NCI-H748 (cell line): Measurements from ENCODE around the gene CLEC19A.
A peak's percentile ranks its signal among the peaks of the same experiment; 100 is the strongest.

ENCODE experiments used
- DNase-seq: peaks from one replicate; lab custom pipeline; 2025; ENCODE audit not compliant: unreplicated experiment; lab: John Stamatoyannopoulos, UW

CLEC19A gene

GRCh38 chr16:19285431-19285830 is at the start of gene CLEC19A:
Gene CLEC19A, plus strand, starts transcription at chr16:19285731. Its CDS starts 121 bp downstream, at chr16:19285852.
- DNase-seq = no peak

DNA sequence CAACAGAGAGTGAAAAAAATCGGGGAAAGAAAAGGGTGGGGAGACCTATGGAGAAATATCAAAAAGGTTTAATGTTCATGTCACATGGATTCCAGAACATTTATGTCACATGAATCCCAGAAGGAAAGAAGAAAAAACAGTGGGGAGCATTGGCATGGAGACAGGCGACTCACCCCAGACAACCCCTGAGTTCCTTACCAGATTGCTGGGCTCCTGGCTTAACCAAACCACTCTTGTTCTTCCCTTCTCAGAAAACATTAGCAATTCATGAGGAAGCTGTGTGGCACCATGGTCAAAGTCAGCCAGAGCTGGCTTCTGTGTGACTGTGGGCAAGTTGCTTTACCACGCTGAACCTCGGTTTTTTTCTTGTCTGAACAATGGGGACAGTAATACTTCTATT is 49.6 kb upstream of the CLEC19A start:
- no peak for DNase-seq

GRCh38 chr16:19236561-19237209 is 48.8 kb upstream of the CLEC19A start:
- no peak for DNase-seq

GRCh38 chr16:19238406-19238805 is 47.1 kb upstream of the CLEC19A start:
- DNase-seq = no peak

- DNase-seq = no peak
Observed at GRCh38 chr16:19239511-19240155, 45.9 kb upstream of the CLEC19A start.

DNA sequence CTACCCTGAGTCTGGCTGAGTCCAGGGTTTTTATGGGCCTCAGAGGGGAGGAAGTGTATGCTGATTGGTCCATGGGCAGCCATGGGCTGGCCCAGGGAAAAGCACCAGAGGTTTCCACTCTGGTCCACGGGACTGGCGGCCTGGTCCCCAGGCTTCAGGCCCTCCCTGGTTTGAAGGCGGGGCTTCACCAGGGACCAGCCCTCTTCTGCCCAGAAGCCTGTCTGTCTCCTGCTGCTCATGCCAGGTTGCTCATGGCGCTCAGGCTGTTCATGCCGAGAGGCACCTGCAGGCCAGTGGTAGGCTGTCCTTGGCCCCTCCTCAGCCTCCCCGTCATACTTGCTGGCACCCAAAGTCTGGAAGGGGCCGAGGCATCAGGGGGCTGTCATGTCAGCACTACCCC is 45.0 kb upstream of the CLEC19A start:
- no peak for DNase-seq

- no peak for DNase-seq
Observed at GRCh38 chr16:19241512-19241911, 44.0 kb upstream of the CLEC19A start.

- no peak for DNase-seq
Observed at GRCh38 chr16:19242186-19242585, 43.3 kb upstream of the CLEC19A start.

- peak; percentile 22 for DNase-seq
Observed at GRCh38 chr16:19242987-19243575, 42.5 kb upstream of the CLEC19A start.

DNA sequence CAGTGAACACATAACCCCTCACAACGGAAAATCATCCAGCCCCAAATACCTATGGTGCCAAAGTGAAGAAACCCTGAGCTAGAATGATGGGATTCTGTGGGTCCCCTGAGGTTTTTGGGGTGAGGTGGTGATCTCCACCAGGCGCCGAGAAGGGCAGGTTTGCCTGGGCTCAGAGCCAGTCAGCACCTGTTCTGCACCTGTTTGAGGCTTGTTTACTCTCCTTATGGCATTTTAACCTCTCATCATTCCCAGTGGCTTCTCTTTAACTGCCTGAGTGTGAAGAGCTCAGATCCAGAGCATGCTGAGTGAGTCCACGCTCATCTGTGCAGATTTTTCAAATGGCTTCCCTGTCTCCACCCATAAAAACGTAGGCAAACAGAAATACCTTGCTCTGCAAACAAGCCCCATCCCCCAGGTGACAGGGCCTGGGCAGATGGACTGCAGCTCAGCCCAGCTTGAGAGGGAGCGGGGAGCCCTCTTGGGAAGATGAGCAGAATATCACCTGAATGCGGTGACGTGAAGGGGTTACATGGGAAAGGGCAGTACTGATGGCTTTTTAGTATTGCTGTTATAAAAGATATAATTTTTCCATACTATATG is 40.1 kb upstream of the CLEC19A start:
- peak; percentile 97 for DNase-seq

GRCh38 chr16:19252904-19253303 is 32.6 kb upstream of the CLEC19A start:
- no peak for DNase-seq

- DNase-seq = no peak
Observed at GRCh38 chr16:19254611-19255010, 30.9 kb upstream of the CLEC19A start.

DNA sequence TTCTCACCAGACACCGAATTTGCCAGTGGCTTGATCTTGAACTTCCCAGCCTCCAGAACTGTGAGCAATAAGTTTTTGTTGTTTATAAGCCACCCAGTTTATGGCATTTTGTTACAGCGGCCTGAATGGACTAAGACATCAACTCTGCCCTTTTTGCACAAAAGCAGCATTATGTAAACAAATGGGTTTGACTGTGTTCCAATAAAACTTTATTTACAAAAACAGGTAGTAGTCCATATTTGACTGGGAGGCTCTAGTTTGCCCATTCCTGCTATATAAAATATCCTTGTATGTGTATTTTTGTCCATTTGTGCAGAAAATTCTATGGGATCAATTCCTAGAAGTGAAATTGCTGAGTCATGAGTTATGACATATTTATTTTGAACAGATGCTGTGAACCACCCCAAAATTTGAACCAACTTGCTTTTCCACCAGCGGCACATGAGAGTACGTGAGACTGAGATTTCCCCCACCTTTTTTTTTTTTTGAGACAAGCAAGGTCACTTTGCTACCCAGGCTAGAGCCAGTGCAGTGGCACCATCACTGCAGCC is 21.3 kb upstream of the CLEC19A start:
- DNase-seq = no peak

DNA sequence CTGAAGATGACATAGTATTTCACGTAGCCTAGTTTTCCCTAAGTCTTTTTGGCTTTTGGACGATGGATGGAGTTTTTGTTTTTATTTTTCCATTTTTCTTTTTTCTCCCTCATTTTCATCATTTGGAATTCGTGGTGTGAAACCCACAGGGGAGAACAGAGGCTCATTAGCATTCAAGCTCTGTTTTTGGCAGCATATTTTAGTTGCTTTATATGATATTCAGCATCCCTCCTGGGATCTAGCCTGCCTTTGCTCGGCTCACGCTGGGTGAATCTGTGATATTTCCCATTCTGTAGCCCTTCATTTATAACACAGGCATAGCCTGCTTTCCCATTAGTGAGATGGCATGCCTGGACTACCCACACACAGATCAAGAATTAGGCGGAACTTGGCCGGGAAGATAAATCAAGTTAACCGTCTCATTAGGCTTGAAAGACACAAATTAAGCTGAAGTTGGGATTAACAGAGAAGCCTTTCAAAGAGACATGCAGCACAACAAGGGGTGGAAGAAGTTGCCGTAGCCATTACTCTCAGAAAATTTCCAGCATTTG is 20.1 kb upstream of the CLEC19A start:
- DNase-seq = no peak

DNA sequence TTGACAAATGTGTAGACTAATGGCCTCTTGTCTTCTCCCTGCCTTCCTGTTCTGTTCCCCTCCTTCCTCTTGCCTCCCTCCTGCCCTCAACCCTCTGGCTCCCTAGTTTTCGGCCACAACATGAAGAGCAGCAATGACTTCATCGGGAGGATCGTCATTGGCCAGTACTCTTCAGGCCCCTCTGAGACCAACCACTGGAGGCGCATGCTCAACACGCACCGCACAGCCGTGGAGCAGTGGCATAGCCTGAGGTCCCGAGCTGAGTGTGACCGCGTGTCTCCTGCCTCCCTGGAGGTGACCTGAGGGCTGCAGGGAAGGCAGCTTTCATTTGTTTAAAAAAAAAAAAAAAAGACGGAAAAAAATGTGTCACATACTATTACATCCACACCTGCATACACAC is 18.8 kb upstream of the CLEC19A start:
- DNase-seq = no peak

- no peak for DNase-seq
Observed at GRCh38 chr16:19269098-19269497, 16.4 kb upstream of the CLEC19A start.

DNA sequence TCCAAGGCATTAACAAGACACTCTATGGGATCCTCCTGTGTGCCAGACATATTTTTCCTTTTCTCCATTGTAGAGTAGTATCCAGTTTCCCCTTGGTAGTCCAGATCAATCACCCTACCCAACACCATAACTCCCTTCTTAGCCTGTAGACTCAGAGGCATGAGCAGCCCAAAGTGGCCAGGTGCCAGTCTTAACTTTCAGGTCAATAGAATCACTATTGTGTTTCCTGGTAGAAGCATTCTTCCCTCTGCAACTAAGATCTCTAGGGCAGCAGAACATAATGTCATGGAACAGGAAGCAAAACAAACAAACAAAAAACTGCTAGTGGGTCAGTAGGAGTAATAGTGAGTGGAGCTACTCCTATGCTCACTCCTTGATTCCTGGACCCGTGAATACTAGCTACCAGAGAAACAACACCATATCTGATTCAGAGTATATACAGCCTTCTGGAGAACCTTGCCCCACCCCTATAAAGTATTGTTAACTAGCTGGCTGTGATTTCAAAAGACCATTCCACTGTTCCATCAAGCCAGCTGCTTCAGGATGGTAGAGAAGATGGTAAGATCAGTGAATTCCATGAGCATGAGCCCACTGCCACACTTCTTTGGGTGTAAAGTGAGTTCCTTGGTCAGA is 11.2 kb upstream of the CLEC19A start:
- DNase-seq = no peak

- no peak for DNase-seq
Observed at GRCh38 chr16:19278403-19278802, 7.1 kb upstream of the CLEC19A start.

- no peak for DNase-seq
Observed at GRCh38 chr16:19281246-19281645, 4.3 kb upstream of the CLEC19A start.

DNA sequence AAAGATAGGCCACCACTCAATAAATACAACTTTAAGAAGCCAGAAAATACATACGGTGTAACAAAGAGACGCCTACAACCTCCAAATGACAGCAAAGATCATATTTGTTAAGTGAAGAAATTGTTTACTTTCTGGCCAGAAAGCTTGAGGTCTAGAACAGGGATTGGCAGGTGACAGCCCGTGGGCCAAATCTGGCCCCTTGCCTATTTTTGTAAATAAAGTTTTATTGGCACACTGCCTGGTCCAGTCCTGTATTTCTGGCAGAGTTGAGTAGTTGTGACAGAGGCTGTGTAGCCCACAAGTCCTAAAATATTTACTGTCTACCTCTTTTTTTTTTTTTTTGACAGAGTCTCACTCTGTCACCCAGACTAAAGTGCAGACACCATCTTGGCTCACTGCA is 3.4 kb upstream of the CLEC19A start:
- no peak for DNase-seq

DNA sequence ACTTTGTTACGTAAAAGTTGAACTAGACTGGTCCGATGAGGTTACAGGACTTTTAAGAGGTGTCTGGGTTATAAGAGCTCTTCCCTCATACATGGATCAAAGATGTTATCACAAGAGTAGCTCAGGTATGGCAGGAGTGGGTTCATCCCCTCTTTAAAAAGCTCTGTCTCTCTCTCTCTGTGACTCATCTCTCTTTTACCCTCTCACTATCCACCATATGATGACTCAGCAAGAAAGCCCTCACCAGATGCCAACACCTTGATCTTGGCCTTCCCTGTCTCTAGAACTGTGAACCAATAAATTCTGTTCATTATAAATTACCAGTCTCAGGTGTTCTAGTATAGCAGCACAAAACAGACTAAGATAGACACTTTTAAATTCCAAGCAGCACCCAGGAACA is 1.9 kb upstream of the CLEC19A start:
- DNase-seq = no peak
